Activated T-helper 2 cell treated with anti-CD3 and anti-CD28 coated beads, Interferon-gamma antibody, Interleukin-2, Interleukin-4, amounts not matched to agents 10 μg/mL and 5 μg/mL and 100 μg/mL, durations not matched to agents 14 hours and 24 hours and 36 hours (primary cell): ENCODE data around the gene IRF2BP2. TPM values are rescaled to one million over a fixed set of nuclear protein-coding genes. Genes with fewer than 3 reads are reported as not detected.

Experiments used
- DNase-seq: peaks from one replicate; pipeline ENCODE4 v3.0.0; 2021; ENCODE audit warnings: low spot score
- H3K27ac Mint-ChIP-seq: one replicate; pipeline ENCODE4 v1.8.0; 2021; ENCODE audit warnings: mixed read lengths
- H3K27me3 Mint-ChIP-seq: one replicate; pipeline ENCODE4 v1.8.0; 2021; ENCODE audit warnings: low read depth, mixed read lengths
- H3K36me3 Mint-ChIP-seq: one replicate; pipeline ENCODE4 v1.8.0; 2021; ENCODE audit warnings: low read depth, mixed read lengths
- H3K4me1 Mint-ChIP-seq: one replicate; pipeline ENCODE4 v1.8.0; 2021; ENCODE audit warnings: low read depth, mixed read lengths
- H3K4me3 Mint-ChIP-seq: one replicate; pipeline ENCODE4 v1.8.0; 2021; ENCODE audit warnings: low read depth, mild to moderate bottlenecking, moderate library complexity, mixed read lengths
- H3K9me3 Mint-ChIP-seq: one replicate; pipeline ENCODE4 v1.8.0; 2021; ENCODE audit warnings: mixed read lengths
- intact Hi-C: fragments of 100-400 bp; cut with micrococcal nuclease; formaldehyde crosslinking; loops from one replicate; pipeline ENCODE4 v1.15.1; 2023
- total RNA-seq: library from RNA; stranded (reverse); gene quantifications from 2 replicates; pipeline ENCODE4 v1.2.3, GENCODE V29; 2022

Gene IRF2BP2
- 276 and 292 TPM in 2 replicates for total RNA-seq

GRCh38 chr1:234610061-234610665, at the start of gene IRF2BP2:
IRF2BP2 (minus strand) TSS chr1:234610178; CDS start chr1:234609494, 684 bp downstream.
- peak; percentile 83 for DNase-seq
- H3K4me1 Mint-ChIP-seq, result peaks cover 39% of the 10 kb centered on the region
- intact Hi-C loops, result loop anchor here (1.0 to 2.0 kb wide), 5 partner anchors 9 to 467 kb away; no protein-coding TSS in a partner anchor
- H3K27me3 Mint-ChIP-seq, result peaks cover 2% of the 10 kb centered on the region
- peaks cover 37% of the 10 kb centered on the region for H3K36me3 Mint-ChIP-seq
- peak within 1 kb of the TSS; percentile 98 for H3K27ac Mint-ChIP-seq
- H3K9me3 Mint-ChIP-seq, result no peaks in the 10 kb centered on the region
- peak within 1 kb of the TSS; percentile 88 for H3K4me3 Mint-ChIP-seq

GRCh38 chr1:234659538-234659937, 49.6 kb upstream of the IRF2BP2 start:
- no peak overlapping the region for H3K4me3 Mint-ChIP-seq

DNA sequence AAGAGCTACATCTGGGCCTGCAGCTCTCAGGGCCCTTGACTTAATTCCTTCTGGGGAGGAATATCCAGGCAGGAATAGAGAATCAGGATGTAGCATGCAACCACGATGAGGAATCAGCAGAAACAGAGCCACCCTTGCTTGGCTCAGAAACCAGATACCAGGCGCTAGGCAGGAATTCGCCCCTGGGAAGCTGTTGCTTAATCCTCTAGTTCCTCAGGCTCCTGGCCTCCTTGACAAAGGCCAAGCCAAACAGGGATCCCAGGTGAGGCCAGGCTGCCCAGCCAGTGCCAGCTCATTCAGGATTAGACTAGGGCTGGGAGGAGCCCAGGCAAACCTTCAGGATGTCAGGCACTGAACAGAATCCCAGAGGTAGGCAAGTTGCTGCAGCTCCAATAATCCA, 48.2 kb upstream of the IRF2BP2 start:
- intact Hi-C loops, result no loop called here

More at GRCh38 chr1:234659538-234659937, 49.6 kb upstream of the IRF2BP2 start:
- Mint-ChIP-seq H3K27ac (no peak overlapping the region), H3K36me3 (no peaks in the 10 kb centered on the region), H3K9me3 (no peaks in the 10 kb centered on the region), H3K27me3 (no peaks in the 10 kb centered on the region), H3K4me1 (peaks cover 17% of the 10 kb centered on the region)
- no peak for DNase-seq
- intact Hi-C loops, result no loop called here

DNA sequence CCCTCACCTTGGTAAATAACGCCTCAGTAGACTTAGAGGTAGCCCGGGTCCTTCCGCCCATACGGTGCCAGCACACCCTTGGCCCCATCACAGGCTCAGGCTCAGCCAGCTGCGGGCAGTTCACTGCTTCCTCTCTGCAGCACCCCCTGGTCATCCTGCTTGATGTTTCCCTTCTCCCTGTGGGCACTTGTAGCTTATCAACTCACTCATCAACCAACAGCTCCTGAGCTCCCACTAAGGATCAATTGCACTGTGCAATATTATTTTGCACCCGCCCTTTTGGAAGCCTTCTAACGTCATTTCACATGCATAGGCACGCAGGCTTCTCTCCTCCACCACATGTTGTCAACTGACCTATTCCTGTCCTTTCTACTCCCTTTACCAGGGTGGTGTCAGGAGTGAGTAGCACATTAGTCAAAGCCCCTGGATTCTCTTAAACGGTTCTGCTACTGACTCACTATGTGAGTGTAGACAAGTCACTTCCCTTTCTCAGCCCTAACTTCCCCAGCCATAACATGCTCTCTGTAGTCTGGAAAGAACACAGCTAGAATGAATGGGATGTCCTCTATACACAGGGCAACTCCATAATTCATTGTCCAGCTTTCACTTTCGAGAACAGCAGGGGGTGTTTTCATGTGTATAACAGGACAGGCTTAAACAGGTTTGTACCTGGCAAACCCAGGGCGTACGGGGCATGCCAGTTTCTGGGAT, 47.1 kb upstream of the IRF2BP2 start:
- H3K4me1 Mint-ChIP-seq, result peaks cover 17% of the 10 kb centered on the region
- no peak overlapping the region for H3K4me3 Mint-ChIP-seq
- no peaks in the 10 kb centered on the region for H3K36me3 Mint-ChIP-seq
- H3K27ac Mint-ChIP-seq, result peak overlapping the region; percentile 66
- no peaks in the 10 kb centered on the region for H3K9me3 Mint-ChIP-seq
- no peak for DNase-seq
- intact Hi-C loops, result no loop called here
- H3K27me3 Mint-ChIP-seq, result peaks cover 4% of the 10 kb centered on the region

More for the DNA sequence above, 48.2 kb upstream of the IRF2BP2 start:
- peaks cover 17% of the 10 kb centered on the region for H3K4me1 Mint-ChIP-seq
- DNase-seq, result no peak
- H3K27me3 Mint-ChIP-seq, result peaks cover 4% of the 10 kb centered on the region
- no peak overlapping the region for H3K27ac Mint-ChIP-seq
- no peak overlapping the region for H3K4me3 Mint-ChIP-seq
- H3K9me3 Mint-ChIP-seq, result no peaks in the 10 kb centered on the region
- H3K36me3 Mint-ChIP-seq, result no peaks in the 10 kb centered on the region

DNA sequence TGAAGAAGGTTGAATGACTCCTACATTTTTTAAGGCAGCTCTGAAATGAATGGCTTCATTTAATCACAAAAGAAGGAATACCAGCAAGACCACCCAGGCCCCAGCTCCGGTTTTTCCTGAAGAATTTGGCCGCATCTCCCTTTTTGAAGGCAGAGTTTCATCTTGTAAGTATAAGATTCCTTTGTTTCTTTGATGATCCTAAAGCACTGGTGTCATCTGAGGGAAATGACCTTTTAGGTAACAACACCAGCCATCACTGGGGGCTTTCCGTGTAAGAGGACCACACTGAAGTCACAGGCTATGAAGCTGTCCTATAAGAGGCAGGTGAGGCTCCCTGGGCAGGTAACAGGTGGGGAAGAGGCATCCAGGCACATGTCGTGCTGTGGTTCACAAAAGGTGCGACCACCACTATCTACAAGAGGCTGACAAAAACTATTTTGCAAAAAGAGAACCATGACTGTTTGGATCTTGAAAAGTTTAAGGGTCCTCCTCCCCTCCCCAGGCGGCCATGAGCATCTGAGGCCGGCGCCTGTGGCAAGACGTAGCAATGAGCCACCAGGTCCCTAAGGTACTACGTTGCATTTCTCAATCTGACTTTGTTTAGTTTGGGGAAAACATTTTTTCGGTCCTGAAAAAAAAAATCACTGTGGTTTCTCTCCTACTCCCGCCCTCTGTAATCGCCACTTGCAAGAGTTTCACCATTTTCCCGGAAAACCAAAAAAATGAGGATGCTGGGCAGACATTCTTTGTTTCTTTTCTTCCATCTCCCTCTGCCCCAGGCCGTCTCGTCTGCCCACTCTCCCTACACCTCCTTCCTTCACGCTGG, 46.3 kb upstream of the IRF2BP2 start:
- H3K4me1 Mint-ChIP-seq, result peaks cover 17% of the 10 kb centered on the region
- no peak for DNase-seq
- H3K4me3 Mint-ChIP-seq, result no peak overlapping the region
- intact Hi-C loops, result no loop called here
- H3K27ac Mint-ChIP-seq, result peak overlapping the region; percentile 66
- H3K36me3 Mint-ChIP-seq, result no peaks in the 10 kb centered on the region
- H3K27me3 Mint-ChIP-seq, result peaks cover 4% of the 10 kb centered on the region
- H3K9me3 Mint-ChIP-seq, result no peaks in the 10 kb centered on the region

DNA sequence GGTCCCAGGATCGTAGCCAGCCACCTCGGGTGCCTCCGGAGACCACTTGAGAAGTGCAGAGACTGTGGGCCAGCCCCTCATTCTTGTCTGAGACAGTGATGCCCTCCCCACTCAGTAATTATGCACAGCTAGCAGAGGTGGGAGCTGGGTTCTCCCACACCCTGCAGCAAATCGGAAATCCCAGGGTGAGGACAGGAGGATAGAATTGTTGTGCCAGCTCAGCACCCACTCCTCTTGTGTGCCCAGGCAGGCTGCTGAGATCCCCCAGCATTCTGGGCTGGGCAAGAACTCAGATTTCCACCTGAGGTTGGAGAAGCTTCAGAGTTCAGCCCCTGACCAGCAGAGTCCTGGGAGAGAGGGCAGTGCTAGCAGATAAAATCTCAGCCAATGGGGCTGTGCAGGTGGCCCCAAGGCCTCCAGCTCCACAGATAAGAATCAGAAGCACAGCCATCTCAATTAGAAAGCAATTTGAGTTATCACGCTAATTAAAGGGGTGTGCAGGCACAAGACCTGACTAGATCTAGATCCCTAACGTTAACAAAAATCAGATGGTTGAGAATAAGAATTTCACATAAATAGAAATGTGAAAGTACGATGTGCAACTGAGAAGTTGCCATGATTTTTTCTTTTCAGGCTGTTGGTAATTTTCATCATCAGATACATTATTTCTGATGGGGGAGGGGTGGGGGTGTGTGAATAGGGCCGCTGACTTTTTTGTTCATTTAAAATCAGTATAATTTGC, 45.5 kb upstream of the IRF2BP2 start:
- Mint-ChIP-seq H3K27ac (no peak overlapping the region), H3K36me3 (no peaks in the 10 kb centered on the region), H3K9me3 (no peaks in the 10 kb centered on the region), H3K4me1 (peaks cover 17% of the 10 kb centered on the region), H3K27me3 (peaks cover 4% of the 10 kb centered on the region), H3K4me3 (no peak overlapping the region)
- intact Hi-C loops, result no loop called here
- no peak for DNase-seq

DNA sequence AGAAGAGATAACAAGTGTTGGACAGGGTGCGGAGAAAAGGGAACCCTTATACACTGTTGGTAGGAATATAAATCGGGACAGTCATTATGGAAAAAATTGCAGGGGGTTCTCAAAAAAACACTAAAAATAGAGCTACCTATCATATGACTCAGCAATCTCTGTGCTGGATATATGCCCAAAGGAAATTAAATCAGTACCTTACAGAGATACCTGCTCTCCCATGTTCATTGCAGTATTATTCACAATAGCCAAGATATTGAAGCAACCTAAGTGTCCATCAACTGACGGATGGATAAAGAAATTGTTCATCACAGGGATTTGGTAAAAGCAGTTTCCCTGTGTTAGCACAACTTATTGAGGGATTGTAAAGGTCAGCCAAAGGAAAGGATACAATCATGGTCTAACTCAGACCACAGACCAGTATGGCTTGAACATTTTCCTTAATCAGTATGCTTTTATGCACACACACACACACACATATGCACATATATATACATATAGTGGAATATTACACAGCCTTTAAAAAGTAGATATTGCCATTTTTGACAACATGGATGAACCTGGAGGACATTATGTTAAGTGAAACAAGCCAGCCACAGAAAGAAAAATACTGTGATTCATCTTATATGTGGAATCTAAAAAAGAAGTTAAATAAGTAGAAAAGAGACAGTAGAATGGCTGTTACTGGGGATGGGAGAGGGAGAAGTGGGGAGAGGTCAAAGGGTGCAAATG, 44.2 kb upstream of the IRF2BP2 start:
- no peak for DNase-seq
- Mint-ChIP-seq H3K4me1 (peaks cover 17% of the 10 kb centered on the region), H3K36me3 (no peaks in the 10 kb centered on the region), H3K9me3 (no peaks in the 10 kb centered on the region), H3K4me3 (no peak overlapping the region), H3K27me3 (peaks cover 4% of the 10 kb centered on the region), H3K27ac (no peak overlapping the region)
- intact Hi-C loops, result no loop called here

DNA sequence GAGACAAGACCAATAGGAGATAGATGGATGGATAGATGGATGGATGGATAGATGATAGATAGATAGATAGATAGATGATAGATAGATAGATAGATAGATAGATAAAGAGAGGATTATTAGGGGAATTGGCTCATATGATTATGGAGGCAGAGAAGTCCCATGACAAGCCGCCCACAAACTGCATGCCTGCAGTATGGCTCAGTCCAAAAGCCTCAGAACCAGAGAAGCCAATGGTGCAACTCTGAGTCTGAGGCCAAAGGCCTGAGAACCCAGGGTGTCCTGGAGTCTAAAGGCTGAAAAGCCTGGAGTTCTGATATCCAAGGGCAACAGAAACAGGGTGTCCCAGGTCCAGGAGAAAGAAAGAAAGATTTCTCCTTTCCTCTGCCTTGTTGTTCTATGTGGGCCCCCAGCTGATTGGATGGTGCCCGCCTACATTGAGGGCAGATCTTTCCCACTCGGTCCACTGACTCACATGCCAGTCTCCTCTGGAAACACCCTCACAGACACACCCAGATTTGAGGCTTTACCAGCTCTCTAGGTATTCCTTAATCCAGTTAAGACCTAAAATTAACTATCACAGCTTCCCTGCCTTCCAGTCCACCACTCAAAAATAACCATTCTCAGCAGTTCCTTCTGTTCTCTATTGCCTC, 39.6 kb upstream of the IRF2BP2 start:
- no peak for DNase-seq
- no peak overlapping the region for H3K27ac Mint-ChIP-seq
- H3K36me3 Mint-ChIP-seq, result no peaks in the 10 kb centered on the region
- H3K9me3 Mint-ChIP-seq, result peaks cover 6% of the 10 kb centered on the region
- H3K27me3 Mint-ChIP-seq, result peaks cover 4% of the 10 kb centered on the region
- no peak overlapping the region for H3K4me3 Mint-ChIP-seq
- H3K4me1 Mint-ChIP-seq, result no peaks in the 10 kb centered on the region
- intact Hi-C loops, result no loop called here

DNA sequence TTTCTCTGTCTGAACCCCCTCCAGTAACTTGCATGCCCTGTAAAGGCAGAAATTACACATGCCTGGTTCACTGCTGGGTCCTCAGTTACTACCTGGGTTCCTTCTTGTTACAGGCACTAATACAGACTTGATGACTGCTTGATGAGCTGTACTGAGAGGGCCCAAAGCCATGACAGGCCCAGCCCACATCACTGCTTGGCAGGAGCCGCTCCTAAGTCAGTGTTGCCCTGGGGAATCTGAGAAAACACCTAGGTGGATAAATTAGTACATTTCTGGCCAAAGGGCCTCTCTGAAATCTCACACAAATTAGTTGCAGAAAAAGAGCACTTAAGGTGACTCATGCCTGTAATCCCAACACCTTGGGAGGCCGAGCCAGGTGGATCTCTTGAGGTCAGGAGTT, 37.8 kb upstream of the IRF2BP2 start:
- peaks cover 6% of the 10 kb centered on the region for H3K9me3 Mint-ChIP-seq
- H3K27ac Mint-ChIP-seq, result no peak overlapping the region

GRCh38 chr1:234647245-234647644, 37.3 kb upstream of the IRF2BP2 start:
- DNase-seq, result no peak
- intact Hi-C loops, result no loop called here
- Mint-ChIP-seq H3K9me3 (peaks cover 6% of the 10 kb centered on the region), H3K36me3 (no peaks in the 10 kb centered on the region), H3K27me3 (no peaks in the 10 kb centered on the region), H3K4me1 (no peaks in the 10 kb centered on the region), H3K27ac (no peak overlapping the region), H3K4me3 (no peak overlapping the region)

More for the DNA sequence above, 37.8 kb upstream of the IRF2BP2 start:
- intact Hi-C loops, result no loop called here
- no peaks in the 10 kb centered on the region for H3K4me1 Mint-ChIP-seq
- H3K27me3 Mint-ChIP-seq, result no peaks in the 10 kb centered on the region
- no peaks in the 10 kb centered on the region for H3K36me3 Mint-ChIP-seq
- no peak for DNase-seq
- H3K4me3 Mint-ChIP-seq, result no peak overlapping the region

DNA sequence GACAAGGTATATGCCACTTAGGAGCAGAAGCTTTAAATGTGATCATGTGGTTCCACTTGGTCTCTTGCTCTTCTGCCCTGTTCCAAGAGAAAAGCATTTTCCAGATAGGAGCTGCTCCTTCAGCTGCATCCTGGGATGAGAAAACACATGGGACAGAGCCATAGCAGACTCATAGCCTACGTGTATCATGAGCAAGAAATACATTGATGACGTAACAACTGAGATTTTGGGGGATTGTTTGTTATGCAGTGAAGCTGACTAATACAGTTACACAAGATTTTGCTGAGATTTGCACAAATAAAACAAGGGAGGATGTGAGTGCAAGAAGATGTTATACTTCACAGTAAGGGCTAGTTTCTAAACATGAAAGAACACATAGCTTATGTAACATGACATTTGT, 36.0 kb upstream of the IRF2BP2 start:
- Mint-ChIP-seq H3K36me3 (no peaks in the 10 kb centered on the region), H3K27me3 (peaks cover 1% of the 10 kb centered on the region), H3K27ac (no peak overlapping the region), H3K4me1 (peaks cover 1% of the 10 kb centered on the region), H3K4me3 (no peak overlapping the region), H3K9me3 (peaks cover 6% of the 10 kb centered on the region)
- intact Hi-C loops, result no loop called here
- DNase-seq, result no peak
